HepG2 (cell line): ENCODE measurements around the gene WDR49. TPM values are rescaled to one million over a fixed set of nuclear protein-coding genes. Genes with fewer than 3 reads are reported as not detected.

ENCODE experiments used
- ATAC-seq: fragments of 200-7000 bp; cut with Tn5 transposase; 3 replicates; pipeline ENCODE4 v1.9.1; 2020; ENCODE audit warnings: mild to moderate bottlenecking, moderate library complexity
- BruUV-seq: library from RNA; stranded (reverse); fragments of 400-500 nt; replicated peaks from 2 replicates; lab custom pipeline; 2021; lab: Mats Ljungman, UMichigan
- CTCF ChIA-PET: fragments of 300-600 bp; formaldehyde crosslinking; extraction: SDS; loops from one replicate; lab custom pipeline; 2021; ENCODE audit warnings: low total read pairs, inconsistent platforms, low intra/inter-chr PET ratio; lab: Yijun Ruan, JAX
- POLR2A ChIA-PET: fragments of 350-600 bp; sonication (Branson Sonifier 250); formaldehyde crosslinking; loops from one replicate; lab custom pipeline; 2020; ENCODE audit warnings: antibody characterized with exemption, inconsistent platforms; lab: Yijun Ruan, JAX
- DNase-seq: peaks from one replicate; pipeline ENCODE4 v3.0.0-alpha.2; 2015; ENCODE audit warnings: low spot score
- FAIRE-seq: peaks from 3 replicates; lab custom pipeline; 2011; peaks lifted over from hg19 to GRCh38; lab: Jason Lieb, UNC
- H2AFZ ChIP-seq: one replicate; pipeline ENCODE4 v1.6.1; 2011; ENCODE audit warnings: low read length, inconsistent platforms
- H3K27ac ChIP-seq: fragments of 300-600 bp; 3 replicates; pipeline ENCODE4 v1.8.0; 2011; ENCODE audit warnings: mixed run types, mild to moderate bottlenecking, mixed read lengths, low read length, inconsistent platforms; ENCODE audit not compliant: insufficient read depth; ENCODE audit errors: extremely low read length
- H3K27me3 ChIP-seq, 2 experiments: fragments of 200-600 bp in 1 of 2; 2 replicates in 1 of 2; 3 replicates in 1 of 2; pipeline versions ENCODE4 v1.6.0 to v1.8.0; 2011; ENCODE audit warnings: low read length in 2 of 2, mild to moderate bottlenecking in 2 of 2, moderate library complexity in 2 of 2, inconsistent platforms in 1 of 2; ENCODE audit not compliant: insufficient read depth in 2 of 2, control insufficient read depth in 1 of 2
- H3K36me3 ChIP-seq, 2 experiments: fragments of 200-600 bp in 1 of 2; replicated peaks in 1 of 2; 2 replicates in 1 of 2; 3 replicates in 1 of 2; pipeline versions ENCODE4 v1.5.1 to v1.8.0; 2011; ENCODE audit warnings: low read length in 2 of 2, inconsistent platforms in 1 of 2; ENCODE audit not compliant: insufficient read depth in 2 of 2, control insufficient read depth in 1 of 2
- H3K4me1 ChIP-seq: 2 replicates; pipeline ENCODE4 v1.5.1; 2012; ENCODE audit warnings: low read length, inconsistent platforms; ENCODE audit not compliant: insufficient read depth
- H3K4me2 ChIP-seq: 2 replicates; pipeline ENCODE4 v1.6.0; 2011; ENCODE audit warnings: low read depth, low read length, inconsistent platforms
- H3K4me3 ChIP-seq, 3 experiments: fragments of 200-600 bp in 1 of 3; sonication (generic), shearing (Covaris generic) in 1 of 3; replicated peaks in 1 of 3; 2 replicates each; pipeline ENCODE4 v1.5.1; 2011 to 2016; ENCODE audit warnings: low read length in 3 of 3, inconsistent platforms in 2 of 3, low read depth in 2 of 3, mild to moderate bottlenecking in 2 of 3, control low read depth in 1 of 3, mixed read lengths in 1 of 3; ENCODE audit not compliant: insufficient read depth in 1 of 3
- H3K79me2 ChIP-seq: one replicate; pipeline ENCODE4 v1.6.1; 2011; ENCODE audit warnings: low read length, inconsistent platforms; ENCODE audit not compliant: insufficient read depth
- H3K9ac ChIP-seq: 2 replicates; pipeline ENCODE4 v1.6.0; 2011; ENCODE audit warnings: mild to moderate bottlenecking, low read depth, low read length, inconsistent platforms; ENCODE audit not compliant: insufficient read depth
- H3K9me3 ChIP-seq: 2 replicates; pipeline ENCODE4 v1.5.1; 2012; ENCODE audit warnings: mild to moderate bottlenecking, low read length
- H4K20me1 ChIP-seq: 2 replicates; pipeline ENCODE4 v1.6.0; 2011; ENCODE audit warnings: inconsistent platforms, mild to moderate bottlenecking, low read length, moderate library complexity; ENCODE audit not compliant: insufficient read depth
- AHR ChIP-seq: IDR thresholded peaks from 2 replicates; pipeline ENCODE4 v1.6.1; 2018; ENCODE audit warnings: missing genetic modification reagents, missing compliant biosample characterization
- ARNT2 ChIP-seq: sonication (generic); formaldehyde crosslinking; IDR thresholded peaks from 2 replicates; pipeline ENCODE4 v1.8.0; 2022; ENCODE audit warnings: mild to moderate bottlenecking, low read depth, missing genetic modification reagents, moderate library complexity
- HNF4G ChIP-seq, 2 experiments: sonication (generic) in 1 of 2; formaldehyde crosslinking in 1 of 2; IDR thresholded peaks; 2 replicates each; pipeline versions ENCODE4 v1.4.0 to v1.6.1; 2011 to 2020; ENCODE audit warnings: borderline replicate concordance in 2 of 2, low read depth in 2 of 2, mild to moderate bottlenecking in 2 of 2, low read length in 1 of 2, missing genetic modification reagents in 1 of 2, moderate library complexity in 1 of 2
- PRDM10 ChIP-seq: sonication (generic); formaldehyde crosslinking; IDR thresholded peaks from 2 replicates; pipeline ENCODE4 v1.4.0; 2020; ENCODE audit warnings: low read depth, missing genetic modification reagents
- REXO4 ChIP-seq: sonication (generic); formaldehyde crosslinking; IDR thresholded peaks from 2 replicates; pipeline ENCODE4 v1.8.0; 2022; ENCODE audit warnings: missing genetic modification reagents, mild to moderate bottlenecking, borderline replicate concordance
- RFXANK ChIP-seq: IDR thresholded peaks from 2 replicates; pipeline ENCODE4 v1.6.1; 2016
- ZNF281 ChIP-seq: sonication (generic); formaldehyde crosslinking; IDR thresholded peaks from 2 replicates; pipeline ENCODE4 v1.4.0; 2020; ENCODE audit warnings: missing genetic modification reagents, borderline replicate concordance
- ZNF333 ChIP-seq: sonication (generic); formaldehyde crosslinking; IDR thresholded peaks from 2 replicates; pipeline ENCODE4 v1.4.0; 2020; ENCODE audit warnings: mild to moderate bottlenecking, missing genetic modification reagents, borderline replicate concordance
- ZNF567 ChIP-seq: sonication (generic); formaldehyde crosslinking; IDR thresholded peaks from 2 replicates; pipeline ENCODE4 v1.8.1; 2023; ENCODE audit warnings: mild to moderate bottlenecking, missing genetic modification reagents, borderline replicate concordance
- ZNF678 ChIP-seq: sonication (generic); formaldehyde crosslinking; IDR thresholded peaks from 2 replicates; pipeline ENCODE4 v1.4.0; 2020; ENCODE audit warnings: mild to moderate bottlenecking, missing genetic modification reagents
- ZSCAN22 ChIP-seq: sonication (generic); formaldehyde crosslinking; IDR thresholded peaks from 2 replicates; pipeline ENCODE4 v1.4.0; 2020; ENCODE audit warnings: mild to moderate bottlenecking, missing genetic modification reagents
- WGBS: methylation state at CpG from one replicate; pipeline ENCODE4 v1.1.6; 2017; ENCODE audit warnings: low lambda C conversion rate; 5-methylcytosine and 5-hydroxymethylcytosine counted together
- in situ Hi-C: cut with HindIII; loops from 2 replicates; pipeline ENCODE4 v1.10.0; 2017; ENCODE audit warnings: low pct_unique_long_range_greater_than_20kb; ENCODE audit not compliant: extremely low pct_ligation_motif_present
- intact Hi-C: fragments of 100-400 bp; cut with micrococcal nuclease; formaldehyde crosslinking; loops from one replicate; pipeline ENCODE4 v1.10.0; 2022; ENCODE audit not compliant: unreplicated experiment
- polyA plus RNA-seq, 8 experiments: library from polyadenylated mRNA; depleted of rRNA in 3 of 8; stranded (reverse) in 7 of 8; unstranded in 1 of 8; fragments of >200 nt; fragmentation: Illumina TruSeq in 4 of 8; extraction: Trizol in 4 of 8; gene quantifications; 2 replicates each; pipeline versions ENCODE4 v1.2.1 to v1.2.3, GENCODE V29; 2011 to 2016; ENCODE audit warnings: low read depth in 4 of 8, missing spikeins in 1 of 8, mixed read lengths in 1 of 8; ENCODE audit not compliant: insufficient read depth in 1 of 8
- total RNA-seq, 5 experiments: library from RNA; depleted of rRNA; stranded (reverse); fragments of >200 nt; fragmentation: Illumina TruSeq; extraction: Trizol; gene quantifications; 2 replicates each; pipeline ENCODE4 v1.2.3, GENCODE V29; 2016; ENCODE audit warnings: low read depth in 1 of 5

Gene WDR49
- total and polyA plus RNA-seq, 2 of the 13 experiments (the other 11 are each of a cell fraction or from before 2014, with no cell fraction given) = 0.04 TPM; not detected in 1

- TF ChIP-seq ZNF333 (no peak), ZSCAN22 (no peak), ZNF678 (no peak)
- TF ChIP-seq, all 625 proteins: peak for 0
Measured at GRCh38 chr3:167673221-167673620, 19.5 kb upstream of the WDR49 start (continued).

- Histone ChIP-seq H3K27me3 (no peaks in the 10 kb centered on the region), H2AFZ (no peak overlapping the region), H3K9ac (no peak overlapping the region), H3K4me2 (no peak overlapping the region), H3K27ac (no peak overlapping the region), H3K79me2 (no peaks in the 10 kb centered on the region), H3K4me1 (no peaks in the 10 kb centered on the region), H3K9me3 (peaks cover 19% of the 10 kb centered on the region), H3K36me3 (peaks cover 0 to 9% of the 10 kb centered on the region in 2 experiments; a peak in 1 of 5 replicates), H4K20me1 (no peaks in the 10 kb centered on the region), H3K4me3 (no peak overlapping the region)
- ChIA-PET CTCF (no interaction called here), POLR2A (no interaction called here)
- BruUV-seq = no TSS peak
- FAIRE-seq (no peak), DNase-seq (no peak), ATAC-seq (no peak)
- in situ Hi-C loops = no loop called here
- intact Hi-C loops = no loop called here
- WGBS = 96% methylated on average over 4 of the region's 4 CpGs
- TF ChIP-seq ARNT2 (CRISPR knock-in tag) (no peak), RFXANK (no peak), REXO4 (CRISPR knock-in tag) (no peak), PRDM10 (CRISPR knock-in tag) (no peak), AHR (CRISPR knock-in tag) (no peak), ZNF567 (CRISPR knock-in tag) (no peak), HNF4G (IDR thresholded peaks at IDR 0.05; ENCODE audit: borderline replicate concordance, low read depth, low read length) (no peak), HNF4G (CRISPR knock-in tag; IDR thresholded peaks at IDR 0.05; ENCODE audit: borderline replicate concordance, low read depth) (no peak), ZNF281 (CRISPR knock-in tag) (no peak)
Measured at GRCh38 chr3:167671878-167672427, 18.2 kb upstream of the WDR49 start.
